ENCODE data around the gene CNOT11. TPM values are rescaled to one million over a fixed set of nuclear protein-coding genes. Genes with fewer than 3 reads are reported as not detected.

The CNOT11 gene
- total and polyA plus RNA-seq, 2 of the 13 experiments (the other 11 are each of a cell fraction or from before 2014, with no cell fraction given) = 114 to 209 TPM

- ChIA-PET CTCF (ENCODE audit: low intra/inter-chr PET ratio, low total read pairs) (interaction anchor here (1.0 to 1.8 kb wide), 5 partner anchors 13 to 192 kb away, joined by 4 to 9 read pairs (median 6); no protein-coding TSS in a partner anchor), POLR2A (interaction anchor here (0.6 to 1.9 kb wide), 8 partner anchors 16 to 641 kb away, joined by 3 to 10 read pairs (median 4); partner anchors contain the start of genes PDCL3 and RPL31)
- Histone ChIP-seq H4K20me1 (ENCODE audit: insufficient read depth, low read length) (no peaks in the 10 kb centered on the region), H2AFZ (ENCODE audit: low read length) (no peak overlapping the region), H3K27ac (ENCODE audit: extremely low read length, insufficient read depth, low read length) (no peak overlapping the region), H3K4me3 (replicated peaks in 1 of 3; ENCODE audit: insufficient read depth in 1 of 3, low read depth in 2 of 3, low read length in 3 of 3) (peak overlapping the region in 2 of 3 experiments; percentile 54 to 66; a peak in 2 of 6 replicates), H3K4me2 (ENCODE audit: low read depth, low read length) (peak overlapping the region; percentile 75), H3K27me3 (ENCODE audit: control insufficient read depth in 1 of 2, insufficient read depth in 2 of 2, low read length in 2 of 2) (no peaks in the 10 kb centered on the region), H3K9me3 (ENCODE audit: low read length) (peaks cover 1% of the 10 kb centered on the region; the same call in 1 of the 2 replicates), H3K79me2 (ENCODE audit: insufficient read depth, low read length) (no peaks in the 10 kb centered on the region), H3K36me3 (replicated peaks in 1 of 2; ENCODE audit: control insufficient read depth in 1 of 2, insufficient read depth in 2 of 2, low read length in 2 of 2) (no peaks in the 10 kb centered on the region), H3K4me1 (ENCODE audit: insufficient read depth, low read length) (peaks cover 54% of the 10 kb centered on the region), H3K9ac (ENCODE audit: insufficient read depth, low read depth, low read length) (no peak overlapping the region; the same call in 1 of the 2 replicates)
- WGBS (ENCODE audit: low lambda C conversion rate) = 45% methylated on average over 4 of the region's 4 CpGs
- BruUV-seq (replicated peaks) = no TSS peak
- in situ Hi-C loops (cut with HindIII; ENCODE audit: extremely low pct_ligation_motif_present, low pct_unique_long_range_greater_than_20kb) (no loop called here), intact Hi-C loops (cut with micrococcal nuclease; ENCODE audit: unreplicated experiment) (loop anchor here (1.0 to 5.0 kb wide), 4 partner anchors 7 to 192 kb away; no protein-coding TSS in a partner anchor)
- DNase-seq (ENCODE audit: low spot score) (peak; percentile 40), FAIRE-seq (no peak), ATAC-seq (peak; percentile 46)
- 0 out of 2 replicates have a peak, but pooled peaks have one; percentile 6 for TF ChIP-seq ZGPAT (CRISPR knock-in tag; IDR thresholded peaks at IDR 0.05)
- TF ChIP-seq SRF (IDR thresholded peaks at IDR 0.05; ENCODE audit: low read depth, low read length) = peak; percentile 20; the same call in 1 of the 2 replicates
- TF ChIP-seq RFX1 (IDR thresholded peaks at IDR 0.05) = no peak
- TF ChIP-seq USF2 (IDR thresholded peaks at IDR 0.05; ENCODE audit: low read depth, low read length) = no peak
- no peak for TF ChIP-seq USF2 (CRISPR knock-in tag; IDR thresholded peaks at IDR 0.05; ENCODE audit: borderline replicate concordance)
- TF ChIP-seq ZNF446 (CRISPR knock-in tag; IDR thresholded peaks at IDR 0.05) = no peak
- TF ChIP-seq CTCF (CRISPR knock-in tag; IDR thresholded peaks at IDR 0.05) = peak; percentile 11; the same call in 1 of the 2 replicates
- no peak for TF ChIP-seq ONECUT2 (CRISPR knock-in tag; IDR thresholded peaks at IDR 0.05)
- 0 out of 2 replicates have a peak, but pooled peaks have one; percentile 13 for TF ChIP-seq PHF20 (CRISPR knock-in tag; IDR thresholded peaks at IDR 0.05)
- no peak for TF ChIP-seq ZNF350 (CRISPR knock-in tag; IDR thresholded peaks at IDR 0.05; ENCODE audit: borderline replicate concordance, low read depth)
- peak; percentile 57; the same call in 1 of the 2 replicates for TF ChIP-seq ZNF770 (CRISPR knock-in tag; IDR thresholded peaks at IDR 0.05)
- no peak for TF ChIP-seq GFI1 (CRISPR knock-in tag; IDR thresholded peaks at IDR 0.05; ENCODE audit: borderline replicate concordance)
- TF ChIP-seq ZSCAN25 (CRISPR knock-in tag; IDR thresholded peaks at IDR 0.05) = 0 out of 2 replicates have a peak, but pooled peaks have one; percentile 12
- TF ChIP-seq ZNF121 (CRISPR knock-in tag; IDR thresholded peaks at IDR 0.05) = peak; percentile 86
Measured at GRCh38 chr2:101204400-101205115, 48.1 kb upstream of the CNOT11 start.

Measured in HepG2 (cell line).